Stomach (tissue), 9 donors: ENCODE measurements around the gene RNF166. TPM values are rescaled to one million over a fixed set of nuclear protein-coding genes. Genes with fewer than 3 reads are reported as not detected.

Experiments used
- DNase-seq, 2 donors: peaks; one replicate each; pipeline versions ENCODE4 v3.0.0 to v3.0.0-alpha.2; 2013 to 2019
- H3K27ac ChIP-seq, 5 donors: fragments of 200-600 bp in 4 of 5; sonication (generic) in 4 of 5; one replicate each; pipeline ENCODE4 v1.5.1; 2013 to 2019; ENCODE audit warnings: mild to moderate bottlenecking in 1 of 5, moderate library complexity in 1 of 5
- H3K27me3 ChIP-seq, 3 donors: fragments of 200-600 bp; sonication (generic); one replicate each; pipeline ENCODE4 v1.5.1; 2017 to 2019; ENCODE audit warnings: mixed run types in 1 of 3
- H3K36me3 ChIP-seq, 4 donors: fragments of 200-600 bp; sonication (generic); 1 replicate in 3 of 4; 2 replicates in 1 of 4; pipeline ENCODE4 v1.5.1; 2016 to 2019
- H3K4me1 ChIP-seq, 4 donors: fragments of 200-600 bp; sonication (generic); one replicate each; pipeline ENCODE4 v1.5.1; 2016 to 2019
- H3K4me3 ChIP-seq, 4 donors: fragments of 200-600 bp; sonication (generic) in 3 of 4; one replicate each; pipeline ENCODE4 v1.5.1; 2016 to 2019; ENCODE audit warnings: mild to moderate bottlenecking in 1 of 4
- H3K9me3 ChIP-seq, 4 donors: fragments of 200-600 bp; sonication (generic); one replicate each; pipeline ENCODE4 v1.5.1; 2016 to 2019
- CTCF ChIP-seq, 7 experiments: fragments of 450-650 bp in 4 of 7; fragments of 200-600 bp in 3 of 7; sonication (generic) in 3 of 7; IDR thresholded peaks; one replicate each; pipeline ENCODE4 v1.5.1; 2016 to 2019; ENCODE audit warnings: antibody characterized with exemption in 7 of 7, control low read depth in 2 of 7, mild to moderate bottlenecking in 1 of 7
- EP300 ChIP-seq: sonication (generic); formaldehyde crosslinking; IDR thresholded peaks from one replicate; pipeline ENCODE4 v1.6.1; 2017; ENCODE audit warnings: antibody characterized with exemption
- POLR2A ChIP-seq, 4 donors: fragments of 450-650 bp; IDR thresholded peaks; one replicate each; pipeline ENCODE4 v1.6.1; 2016; ENCODE audit warnings: antibody characterized with exemption in 4 of 4, control low read depth in 2 of 4, mild to moderate bottlenecking in 1 of 4, moderate library complexity in 1 of 4
- POLR2AphosphoS5 ChIP-seq, 3 donors: sonication (generic); formaldehyde crosslinking; IDR thresholded peaks; one replicate each; pipeline ENCODE4 v1.6.1; 2016; ENCODE audit warnings: antibody characterized with exemption in 3 of 3
- WGBS, 5 donors: extraction: QIAGEN DNeasy Blood & Tissue Kit in 3 of 5; methylation state at CpG; one replicate each; pipeline versions ENCODE4 v1.1.5 to v1.1.7; 2013 to 2018; 5-methylcytosine and 5-hydroxymethylcytosine counted together
- intact Hi-C: fragments of 100-400 bp; cut with DNase I; formaldehyde crosslinking; loops from one replicate; pipeline ENCODE4 v1.15.1; 2023; ENCODE audit warnings: low total_unique reads
- polyA plus RNA-seq, 3 donors: library from polyadenylated mRNA; stranded (reverse); fragments of 200-250 nt; gene quantifications; one replicate each; pipeline ENCODE4 v1.2.3, GENCODE V29; 2013
- total RNA-seq, 5 donors: library from RNA; depleted of rRNA; stranded (reverse); fragments of >200 nt; gene quantifications; one replicate each; pipeline versions ENCODE4 v1.1.0 to v1.2.3, GENCODE V29; 2014 to 2016
- donor health status: healthy with polysubstance abuse.
- donor health status: Bipolar disorder and iron deficiency.
- donor health status: healthy.

The RNF166 gene
- total and polyA plus RNA-seq, 8 donors: 8.8 to 31.9 (median 13.9) TPM

- WGBS, 5 donors: 43 to 57% (median 53%) methylated on average over 18 to 32 of the region's 32 CpGs
- no peaks in the 10 kb centered on the region for H3K27me3 ChIP-seq
- H3K36me3 ChIP-seq: peaks cover 17 to 47% (median 33%) of the 10 kb centered on the region in 4 donors
- no peak for TF ChIP-seq EP300
- TF ChIP-seq POLR2A (IDR thresholded peaks at IDR 0.05): no peak
- TF ChIP-seq POLR2AphosphoS5 (IDR thresholded peaks at IDR 0.05): peak in 1 of 3 donors; percentile 39
- peak in 6 of 7 experiments; percentile 75 to 95 (median 84) for TF ChIP-seq CTCF (IDR thresholded peaks at IDR 0.05)
- H3K27ac ChIP-seq: peak overlapping the region in 2 of 5 donors; percentile 15 to 79
- H3K9me3 ChIP-seq: no peaks in the 10 kb centered on the region
- no peak overlapping the region for H3K4me3 ChIP-seq
- peak; percentile 87 to 89 for DNase-seq
- intact Hi-C loops: loop anchor here (5.0 kb wide), 1 partner anchor 43 kb away; the partner anchor contains the start of gene PIEZO1
- H3K4me1 ChIP-seq: peaks cover 20 to 57% (median 38%) of the 10 kb centered on the region in 4 donors
Observed at GRCh38 chr16:88743693-88744576, 37.7 kb upstream of the RNF166 start.

- peaks cover 20 to 53% (median 38%) of the 10 kb centered on the region in 4 donors for H3K4me1 ChIP-seq
- no peaks in the 10 kb centered on the region for H3K27me3 ChIP-seq
- TF ChIP-seq CTCF (IDR thresholded peaks at IDR 0.05) (no peak), EP300 (no peak), POLR2AphosphoS5 (IDR thresholded peaks at IDR 0.05) (no peak), POLR2A (IDR thresholded peaks at IDR 0.05) (no peak)
- H3K27ac ChIP-seq: no peak overlapping the region
- H3K36me3 ChIP-seq: peaks cover 17 to 50% (median 40%) of the 10 kb centered on the region in 4 donors
- 60 to 84% (median 80%) methylated on average over 1 to 19 of the region's 19 CpGs for WGBS, 5 donors
- H3K9me3 ChIP-seq: no peaks in the 10 kb centered on the region
- H3K4me3 ChIP-seq: no peak overlapping the region
- no peak for DNase-seq
- intact Hi-C loops: loop anchor here (5.0 kb wide), 1 partner anchor 44 kb away; the partner anchor contains the start of gene PIEZO1
Observed at GRCh38 chr16:88742896-88743605, 36.8 kb upstream of the RNF166 start.

GRCh38 chr16:88741368-88741767 lies 35.2 kb upstream of the RNF166 start:
- Histone ChIP-seq H3K4me3 (no peak overlapping the region), H3K9me3 (no peaks in the 10 kb centered on the region), H3K4me1 (peaks cover 20 to 46% (median 37%) of the 10 kb centered on the region in 4 donors), H3K27me3 (no peaks in the 10 kb centered on the region), H3K27ac (no peak overlapping the region), H3K36me3 (peaks cover 17 to 59% (median 51%) of the 10 kb centered on the region in 4 donors)
- TF ChIP-seq CTCF (IDR thresholded peaks at IDR 0.05) (no peak), POLR2AphosphoS5 (IDR thresholded peaks at IDR 0.05) (no peak), EP300 (no peak), POLR2A (IDR thresholded peaks at IDR 0.05) (no peak)
- intact Hi-C loops: loop anchor here (5.0 kb wide), 1 partner anchor 46 kb away; the partner anchor contains the start of gene PIEZO1
- DNase-seq: no peak
- 89 to 94% (median 93%) methylated on average over 14 to 17 of the region's 17 CpGs for WGBS, 5 donors

GRCh38 chr16:88740727-88741055 lies 34.5 kb upstream of the RNF166 start:
- peaks cover 22 to 66% (median 57%) of the 10 kb centered on the region in 4 donors for H3K36me3 ChIP-seq
- no peak overlapping the region for H3K27ac ChIP-seq
- TF ChIP-seq EP300: no peak
- no peak for TF ChIP-seq POLR2A (IDR thresholded peaks at IDR 0.05)
- TF ChIP-seq POLR2AphosphoS5 (IDR thresholded peaks at IDR 0.05): no peak
- TF ChIP-seq CTCF (IDR thresholded peaks at IDR 0.05): no peak
- intact Hi-C loops: loop anchor here (5.0 kb wide), 1 partner anchor 47 kb away; the partner anchor contains the start of gene PIEZO1
- no peaks in the 10 kb centered on the region for H3K27me3 ChIP-seq
- H3K4me3 ChIP-seq: no peak overlapping the region
- H3K9me3 ChIP-seq: no peaks in the 10 kb centered on the region
- WGBS, 5 donors: 87 to 100% (median 94%) methylated on average over 2 to 12 of the region's 12 CpGs
- peaks cover 20 to 39% (median 31%) of the 10 kb centered on the region in 4 donors for H3K4me1 ChIP-seq
- DNase-seq: no peak
